Naive thymus-derived CD4-positive, alpha-beta T cell (primary cell): ENCODE data around the gene E2F4. TPM values are rescaled to one million over a fixed set of nuclear protein-coding genes. Genes with fewer than 3 reads are reported as not detected.

ENCODE experiments used
- ATAC-seq: fragments of 150-1000 bp; cut with Tn5 transposase; 2 replicates; pipeline ENCODE4 v1.10.0; 2021; ENCODE audit warnings: mild to moderate bottlenecking, moderate library complexity
- CTCF ChIA-PET: fragments of 350-600 bp; sonication (Branson Sonifier 250); formaldehyde crosslinking; loops from one replicate; lab custom pipeline; 2021; ENCODE audit warnings: antibody characterized with exemption; lab: Charles Lee
- POLR2A ChIA-PET: fragments of 350-600 bp; sonication (Branson Sonifier 250); formaldehyde crosslinking; loops from one replicate; lab custom pipeline; 2021; ENCODE audit warnings: antibody characterized with exemption, inconsistent platforms; lab: Charles Lee
- DNase-seq, 9 donors: peaks; one replicate each; pipeline versions ENCODE4 v3.0.0 to v3.0.0-alpha.2; 2020 to 2022; ENCODE audit warnings: mixed read lengths in 1 of 9
- H3K27ac ChIP-seq: one replicate; pipeline ENCODE4 v1.7.0; 2013; ENCODE audit warnings: mild to moderate bottlenecking, low read depth, low read length, moderate library complexity
- H3K27me3 ChIP-seq, 2 donors: one replicate each; pipeline ENCODE4 v1.7.0; 2013; ENCODE audit warnings: low read length in 2 of 2, mild to moderate bottlenecking in 2 of 2, moderate library complexity in 2 of 2; ENCODE audit not compliant: control insufficient read depth in 2 of 2, insufficient read depth in 2 of 2
- H3K36me3 ChIP-seq, 3 experiments: 1 replicate in 2 of 3; 2 replicates in 1 of 3; pipeline ENCODE4 v1.7.0; 2013; ENCODE audit warnings: low read length in 3 of 3, mild to moderate bottlenecking in 3 of 3, moderate library complexity in 1 of 3; ENCODE audit not compliant: insufficient read depth in 3 of 3, control insufficient read depth in 2 of 3
- H3K4me1 ChIP-seq, 2 donors: one replicate each; pipeline ENCODE4 v1.7.0; 2013; ENCODE audit warnings: low read length in 2 of 2, mild to moderate bottlenecking in 2 of 2, moderate library complexity in 1 of 2; ENCODE audit not compliant: control insufficient read depth in 2 of 2, insufficient read depth in 2 of 2
- H3K4me3 ChIP-seq: 2 replicates; pipeline ENCODE4 v1.7.0; 2013; ENCODE audit warnings: mild to moderate bottlenecking, low read length
- H3K9me3 ChIP-seq, 3 experiments: 1 replicate in 2 of 3; 2 replicates in 1 of 3; pipeline ENCODE4 v1.7.0; 2013; ENCODE audit warnings: low read length in 3 of 3; ENCODE audit not compliant: control insufficient read depth in 2 of 3
- H3K27ac Mint-ChIP-seq, 9 donors: one replicate each; pipeline ENCODE4 v1.8.0; 2020 to 2022; ENCODE audit warnings: mixed read lengths in 9 of 9, mild to moderate bottlenecking in 8 of 9, moderate library complexity in 5 of 9, inconsistent platforms in 2 of 9
- H3K27me3 Mint-ChIP-seq, 5 donors: one replicate each; pipeline ENCODE4 v1.8.0; 2021 to 2022; ENCODE audit warnings: mixed read lengths in 5 of 5, mild to moderate bottlenecking in 1 of 5
- H3K36me3 Mint-ChIP-seq, 5 donors: one replicate each; pipeline ENCODE4 v1.8.0; 2020 to 2022; ENCODE audit warnings: mixed read lengths in 5 of 5, mild to moderate bottlenecking in 3 of 5, inconsistent platforms in 1 of 5
- H3K4me1 Mint-ChIP-seq, 7 donors: one replicate each; pipeline ENCODE4 v1.8.0; 2020 to 2022; ENCODE audit warnings: mixed read lengths in 7 of 7, mild to moderate bottlenecking in 3 of 7, inconsistent platforms in 1 of 7
- H3K4me3 Mint-ChIP-seq, 10 donors: one replicate each; pipeline ENCODE4 v1.8.0; 2020 to 2022; ENCODE audit warnings: mild to moderate bottlenecking in 10 of 10, mixed read lengths in 10 of 10, moderate library complexity in 6 of 10, inconsistent platforms in 2 of 10
- H3K9me3 Mint-ChIP-seq, 11 donors: one replicate each; pipeline ENCODE4 v1.8.0; 2020 to 2022; ENCODE audit warnings: mixed read lengths in 11 of 11, mild to moderate bottlenecking in 4 of 11, inconsistent platforms in 1 of 11, moderate library complexity in 1 of 11
- intact Hi-C, 2 donors: fragments of 100-400 bp; cut with micrococcal nuclease; formaldehyde crosslinking; loops; one replicate each; pipeline ENCODE4 v1.15.1; 2023
- polyA plus RNA-seq, 2 donors: library from polyadenylated mRNA; unstranded; fragments of 300-500 nt; fragmentation: Illumina TruSeq; gene quantifications; one replicate each; pipeline ENCODE4 v1.2.3, GENCODE V29; 2021
- total RNA-seq, 6 experiments: library from RNA in 5 of 6; stranded (reverse) in 5 of 6; gene quantifications; 1 replicate in 5 of 6; 2 replicates in 1 of 6; pipeline ENCODE4 v1.2.3 and lab custom pipeline; 2021 to 2026

E2F4 gene
- total and polyA plus RNA-seq, 7 experiments from 2014 or later: 59.4 to 133 (median 73.0) TPM

GRCh38 chr16:67174706-67175231 is 17.2 kb upstream of the E2F4 start:
- peak overlapping the region; percentile 61 for H3K4me3 ChIP-seq
- Mint-ChIP-seq H3K36me3 (peaks cover 0 to 33% (median 0%) of the 10 kb centered on the region in 5 donors), H3K27ac (no peak overlapping the region), H3K9me3 (peaks cover 0 to 1% (median 0%) of the 10 kb centered on the region in 11 donors), H3K4me3 (peak overlapping the region in 5 of 10 donors; percentile 46 to 94 (median 79)), H3K4me1 (peaks cover 15 to 72% (median 34%) of the 10 kb centered on the region in 7 donors), H3K27me3 (peaks cover 0 to 57% (median 54%) of the 10 kb centered on the region in 5 donors)
- ChIA-PET POLR2A (interaction anchor here (0.5 to 4.1 kb wide), 5 partner anchors 10 to 945 kb away, joined by 3 to 31 read pairs (median 3); partner anchors contain the start of genes FBXL8, HSF4 and TRADD), CTCF (interaction anchor here (1.5 kb wide), 1 partner anchor 155 kb away, joined by 4 read pairs; no protein-coding TSS in a partner anchor)
- H3K9me3 ChIP-seq: no peaks in the 10 kb centered on the region
- peaks cover 2 to 15% of the 10 kb centered on the region in 2 donors for H3K27me3 ChIP-seq
- no peak for DNase-seq
- intact Hi-C loops: loop anchor here (1.0 kb wide), 2 partner anchors 9 to 13 kb away; partner anchors contain the start of gene MATCAP1 (in 2 of the 2)
- no peak for ATAC-seq
- no peaks in the 10 kb centered on the region for H3K36me3 ChIP-seq
- peaks cover 18 to 27% of the 10 kb centered on the region in 2 donors for H3K4me1 ChIP-seq
- no peak overlapping the region for H3K27ac ChIP-seq

DNA sequence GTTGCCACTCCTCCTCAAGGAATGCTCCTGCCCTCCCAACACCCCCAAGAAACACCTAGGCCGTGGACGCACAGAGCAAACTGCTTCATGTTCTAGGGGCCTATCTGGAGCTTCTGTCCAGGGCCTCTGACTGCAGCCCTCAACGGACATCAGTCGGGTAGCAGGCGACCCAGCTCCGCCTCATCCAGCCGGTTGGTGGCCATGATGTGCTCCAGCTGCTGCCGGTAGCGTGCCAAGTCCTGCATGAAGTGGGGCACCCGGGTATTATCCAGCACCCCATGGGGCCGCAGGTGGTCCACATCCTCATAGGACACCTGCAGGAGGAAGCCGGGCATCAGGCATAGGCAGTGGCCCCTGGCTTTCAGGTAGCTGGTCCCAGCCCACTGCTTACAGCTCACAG is 15.3 kb upstream of the E2F4 start:
- Histone ChIP-seq H3K27ac (no peak overlapping the region), H3K4me1 (peaks cover 13 to 23% of the 10 kb centered on the region in 2 donors), H3K4me3 (no peak overlapping the region), H3K36me3 (no peaks in the 10 kb centered on the region), H3K27me3 (peaks cover 0 to 8% of the 10 kb centered on the region in 2 donors), H3K9me3 (no peaks in the 10 kb centered on the region)
- ChIA-PET CTCF (interaction anchor here (1.3 kb wide), 1 partner anchor 19 kb away, joined by 5 read pairs; no protein-coding TSS in a partner anchor), POLR2A (interaction anchor here (4.1 kb wide), 1 partner anchor 16 kb away, joined by 31 read pairs; the partner anchor contains the start of genes FBXL8 and TRADD)
- DNase-seq (no peak), ATAC-seq (no peak)
- intact Hi-C loops: no loop called here
- peaks cover 0 to 43% (median 39%) of the 10 kb centered on the region in 5 donors for H3K27me3 Mint-ChIP-seq
- H3K4me3 Mint-ChIP-seq: peak overlapping the region in 6 of 10 donors; percentile 3 to 81 (median 38)
- peaks cover 8 to 59% (median 23%) of the 10 kb centered on the region in 7 donors for H3K4me1 Mint-ChIP-seq
- peak overlapping the region in 1 of 9 donors; percentile 7 for H3K27ac Mint-ChIP-seq
- peaks cover 0 to 26% (median 0%) of the 10 kb centered on the region in 5 donors for H3K36me3 Mint-ChIP-seq
- peaks cover 0 to 1% (median 0%) of the 10 kb centered on the region in 11 donors for H3K9me3 Mint-ChIP-seq

DNA sequence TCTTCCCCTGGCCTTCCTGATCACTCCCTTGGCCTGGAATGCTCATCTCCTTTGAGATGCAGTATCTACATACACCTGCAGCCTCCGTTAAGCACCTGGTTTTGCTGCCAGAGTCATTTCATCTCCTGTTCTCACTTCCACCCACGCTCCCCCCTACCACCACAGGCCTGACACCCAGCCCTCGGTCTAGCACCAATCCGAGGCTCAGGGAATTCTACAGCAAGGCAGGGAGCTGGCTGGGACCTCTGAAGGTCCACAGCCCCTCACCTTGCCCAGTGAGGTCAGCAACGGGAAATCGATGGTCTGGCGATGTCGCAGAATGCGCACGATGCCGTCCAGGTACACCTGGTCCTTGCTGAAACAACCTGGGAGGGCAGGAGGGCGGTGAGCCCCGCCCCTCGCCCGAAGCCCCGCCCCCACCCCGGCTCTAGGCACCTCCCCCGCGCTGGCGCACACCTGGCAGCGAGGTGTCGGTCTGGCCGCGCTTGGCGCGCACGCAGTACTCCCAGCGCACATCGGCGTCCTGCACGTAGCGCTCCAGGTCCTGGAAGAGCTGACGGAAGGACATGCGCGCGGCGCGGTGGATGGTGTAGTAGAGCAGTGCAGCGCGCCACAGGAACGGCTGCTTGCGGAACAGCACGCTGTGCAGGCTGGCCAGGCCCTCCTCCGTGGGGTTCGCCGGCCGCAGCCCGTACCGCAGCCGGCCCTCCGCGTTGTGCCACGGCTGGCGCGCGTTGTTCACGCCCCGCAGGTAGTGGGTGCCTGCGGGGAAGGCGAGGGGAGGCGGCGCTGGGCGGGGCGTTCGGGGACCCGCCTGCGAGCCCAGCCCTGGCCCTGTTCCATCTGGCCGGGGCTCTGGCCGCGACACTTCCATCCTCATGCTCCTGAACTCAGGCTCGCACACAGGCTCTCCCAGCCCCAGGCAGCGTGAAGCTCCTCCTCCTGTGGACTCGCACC is 13.9 kb upstream of the E2F4 start:
- intact Hi-C loops: no loop called here
- Mint-ChIP-seq H3K9me3 (peaks cover 0 to 1% (median 0%) of the 10 kb centered on the region in 11 donors), H3K36me3 (peaks cover 0 to 22% (median 0%) of the 10 kb centered on the region in 5 donors), H3K4me3 (peak overlapping the region; percentile 36 to 81 (median 68)), H3K4me1 (peaks cover 8 to 47% (median 22%) of the 10 kb centered on the region in 7 donors), H3K27me3 (peaks cover 0 to 36% (median 33%) of the 10 kb centered on the region in 5 donors), H3K27ac (peak overlapping the region in 2 of 9 donors; percentile 31 to 47)
- Histone ChIP-seq H3K9me3 (no peaks in the 10 kb centered on the region), H3K4me1 (peaks cover 13 to 22% of the 10 kb centered on the region in 2 donors), H3K27me3 (peaks cover 0 to 8% of the 10 kb centered on the region in 2 donors), H3K27ac (no peak overlapping the region), H3K36me3 (no peaks in the 10 kb centered on the region), H3K4me3 (peak overlapping the region; percentile 43)
- ChIA-PET CTCF (interaction anchor here (0.5 kb wide), 1 partner anchor 375 kb away, joined by 3 read pairs; no protein-coding TSS in a partner anchor), POLR2A (interaction anchor here (4.1 kb wide), 1 partner anchor 17 kb away, joined by 31 read pairs; the partner anchor contains the start of genes FBXL8 and TRADD)
- peak; percentile 66 for ATAC-seq
- peak in 7 of 9 donors; percentile 44 to 61 (median 55) for DNase-seq

GRCh38 chr16:67179421-67180080 is 12.4 kb upstream of the E2F4 start:
- CTCF ChIA-PET: no interaction called here
- Mint-ChIP-seq H3K4me3 (peak overlapping the region in 3 of 10 donors; percentile 13 to 36 (median 33)), H3K9me3 (peaks cover 0 to 1% (median 0%) of the 10 kb centered on the region in 11 donors), H3K27me3 (peaks cover 0 to 27% (median 24%) of the 10 kb centered on the region in 5 donors), H3K4me1 (peaks cover 0 to 37% (median 11%) of the 10 kb centered on the region in 7 donors), H3K27ac (no peak overlapping the region), H3K36me3 (peaks cover 0 to 14% (median 0%) of the 10 kb centered on the region in 5 donors)
- intact Hi-C loops: no loop called here
- DNase-seq: no peak
- Histone ChIP-seq H3K36me3 (peaks cover 0 to 7% (median 0%) of the 10 kb centered on the region in 3 experiments), H3K4me1 (peaks cover 4 to 10% of the 10 kb centered on the region in 2 donors), H3K4me3 (no peak overlapping the region), H3K9me3 (no peaks in the 10 kb centered on the region), H3K27ac (no peak overlapping the region), H3K27me3 (peaks cover 0 to 1% of the 10 kb centered on the region in 2 donors)
- POLR2A ChIA-PET: no interaction called here
- ATAC-seq: no peak

- H3K9me3 Mint-ChIP-seq: peaks cover 0 to 1% (median 0%) of the 10 kb centered on the region in 11 donors
- intact Hi-C loops: no loop called here
- H3K4me3 Mint-ChIP-seq: no peak overlapping the region
- DNase-seq: no peak
- Histone ChIP-seq H3K36me3 (peaks cover 0 to 7% (median 0%) of the 10 kb centered on the region in 3 experiments), H3K4me3 (no peak overlapping the region), H3K4me1 (peaks cover 8 to 9% of the 10 kb centered on the region in 2 donors), H3K27ac (no peak overlapping the region), H3K27me3 (no peaks in the 10 kb centered on the region), H3K9me3 (no peaks in the 10 kb centered on the region)
- no peak for ATAC-seq
- peaks cover under 1 to 43% (median 13%) of the 10 kb centered on the region in 7 donors for H3K4me1 Mint-ChIP-seq
- peaks cover 2 to 27% (median 23%) of the 10 kb centered on the region in 5 donors for H3K27me3 Mint-ChIP-seq
- ChIA-PET CTCF (no interaction called here), POLR2A (no interaction called here)
- no peak overlapping the region for H3K27ac Mint-ChIP-seq
- peaks cover 0 to 14% (median 0%) of the 10 kb centered on the region in 5 donors for H3K36me3 Mint-ChIP-seq
These were observed 11.8 kb upstream of the E2F4 start for GRCh38 chr16:67180166-67180565.
